ENCODE results near the gene CHMP1A.

CHMP1A gene

GRCh38 chr16:89605186-89605970 is 52.1 kb downstream of the CHMP1A start:
- no peak overlapping the region for H3K4me3 ChIP-seq (ENCODE audit: low read depth, low read length)
- no peak for TF ChIP-seq CTCF (IDR thresholded peaks at IDR 0.05; ENCODE audit: borderline replicate concordance, insufficient read depth, low read depth, low read length)

DNA sequence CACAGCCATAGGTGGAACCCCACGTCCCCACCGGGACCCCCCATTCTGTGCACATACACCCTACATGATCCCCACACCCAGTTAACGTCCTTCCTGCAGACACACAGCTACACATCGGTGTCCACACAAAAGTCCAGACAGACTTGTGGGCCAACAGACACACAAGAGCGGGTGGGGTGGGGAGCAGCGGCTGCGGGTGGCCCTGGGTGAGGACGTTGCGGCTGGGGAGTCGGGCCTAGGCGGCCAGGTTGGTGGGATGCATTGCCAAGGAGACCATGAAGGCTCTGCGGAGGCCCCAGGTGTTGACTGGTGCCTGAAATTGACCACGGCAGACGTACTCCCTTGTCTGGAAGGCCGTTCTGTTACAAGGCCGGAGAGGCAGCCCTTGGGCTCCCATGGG is 52.7 kb downstream of the CHMP1A start:
- H3K4me3 ChIP-seq (ENCODE audit: low read depth, low read length): no peak overlapping the region
- TF ChIP-seq CTCF (IDR thresholded peaks at IDR 0.05; ENCODE audit: borderline replicate concordance, insufficient read depth, low read depth, low read length): no peak

DNA sequence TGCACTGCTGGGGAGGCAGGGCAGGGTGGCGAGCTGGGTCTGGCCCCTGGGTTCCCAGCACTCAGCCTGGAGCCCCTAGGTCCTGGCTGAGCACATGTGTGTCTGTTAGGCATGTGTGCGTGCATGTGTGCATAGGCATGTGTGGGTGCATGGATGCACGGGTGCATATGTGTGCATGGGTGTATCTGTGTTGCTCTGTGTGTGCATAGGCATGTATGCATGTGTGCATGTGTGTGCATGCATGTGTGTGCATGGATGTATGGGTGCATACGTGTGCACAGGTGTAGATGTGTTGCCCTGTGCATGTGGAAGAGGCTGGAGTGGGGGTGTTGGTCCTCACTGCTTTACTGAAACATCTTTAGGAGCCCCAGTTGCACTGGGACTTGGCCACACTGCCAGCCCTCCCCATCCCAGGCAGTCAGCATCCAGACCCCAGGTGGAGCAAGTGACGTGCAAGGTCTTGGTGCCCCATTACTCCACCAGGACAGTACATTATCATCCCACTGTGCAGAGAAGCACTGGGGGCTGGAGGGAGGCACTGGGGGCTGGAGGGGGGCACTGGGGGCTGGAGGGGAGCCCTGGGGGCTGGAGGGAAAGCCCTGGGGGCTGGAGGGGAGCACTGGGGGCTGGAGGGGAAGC is 54.4 kb downstream of the CHMP1A start:
- no peak overlapping the region for H3K4me3 ChIP-seq (ENCODE audit: low read depth, low read length)

DNA sequence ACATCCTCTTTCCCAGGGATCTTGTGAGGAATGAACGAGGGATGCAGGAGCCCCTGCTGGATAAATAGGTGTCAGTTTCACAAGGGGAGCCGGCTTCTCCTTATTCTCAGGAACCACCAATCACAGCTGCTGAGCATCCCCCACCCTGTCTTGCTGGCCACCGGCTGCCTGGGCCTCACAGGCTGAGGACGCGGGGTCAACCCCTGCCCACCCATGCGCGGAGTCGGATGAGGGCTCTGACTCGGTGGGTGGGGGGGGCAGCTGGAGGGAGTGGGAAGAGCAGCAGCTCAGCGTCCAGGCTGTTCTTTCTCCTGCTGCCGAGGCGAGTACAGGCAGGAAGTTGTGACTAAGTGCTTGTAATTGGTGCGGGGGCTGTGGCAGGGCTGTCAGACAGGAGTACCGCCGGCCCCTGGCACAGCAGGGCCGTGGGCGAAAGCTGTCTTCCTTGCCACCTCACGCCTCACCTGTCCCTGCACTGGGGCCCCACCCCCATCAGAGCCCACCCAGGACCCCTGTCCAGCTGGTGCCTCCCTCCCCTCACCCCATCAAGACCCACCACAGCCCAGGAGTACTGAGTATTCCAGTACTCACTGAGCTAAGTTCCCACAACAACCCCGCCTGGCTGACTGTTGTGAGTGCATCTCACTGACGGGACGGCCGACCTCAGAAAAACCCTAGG is 55.1 kb downstream of the CHMP1A start:
- TF ChIP-seq CTCF (IDR thresholded peaks at IDR 0.05; ENCODE audit: borderline replicate concordance, insufficient read depth, low read depth, low read length): no peak
- no peak overlapping the region for H3K4me3 ChIP-seq (ENCODE audit: low read depth, low read length)

More for the DNA sequence above, 54.4 kb downstream of the CHMP1A start:
- no peak for TF ChIP-seq CTCF (IDR thresholded peaks at IDR 0.05; ENCODE audit: borderline replicate concordance, insufficient read depth, low read depth, low read length)

DNA sequence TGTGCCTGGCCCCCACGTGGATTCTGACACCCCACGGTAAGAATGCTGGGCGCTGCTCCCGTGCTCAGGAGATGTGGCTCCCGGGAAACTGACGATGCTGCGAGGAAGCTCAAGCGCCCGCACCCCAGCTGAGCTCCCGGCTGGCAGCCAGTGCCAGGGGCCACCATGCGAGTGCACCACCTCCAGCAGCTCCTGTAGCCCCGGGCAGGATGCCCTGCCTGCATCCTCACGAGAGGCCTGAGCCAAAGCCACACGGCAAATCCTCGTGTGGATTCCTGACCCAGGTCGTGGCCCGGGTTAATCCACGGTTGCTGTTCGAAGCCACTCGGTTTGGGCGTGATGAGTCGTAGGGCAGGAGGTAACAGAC is 55.6 kb downstream of the CHMP1A start:
- no peak for TF ChIP-seq CTCF (IDR thresholded peaks at IDR 0.05; ENCODE audit: borderline replicate concordance, insufficient read depth, low read depth, low read length)
- H3K4me3 ChIP-seq (ENCODE audit: low read depth, low read length): no peak overlapping the region

GRCh38 chr16:89600956-89601355 is 56.6 kb downstream of the CHMP1A start:
- no peak for TF ChIP-seq CTCF (IDR thresholded peaks at IDR 0.05; ENCODE audit: borderline replicate concordance, insufficient read depth, low read depth, low read length)

More at GRCh38 chr16:89600956-89601355, 56.6 kb downstream of the CHMP1A start:
- no peak overlapping the region for H3K4me3 ChIP-seq (ENCODE audit: low read depth, low read length)
